GM21423 (cell line): ENCODE measurements around the gene CCDC91.
"Not testable (repeated sequence)": the region's sequence is repeated elsewhere in the genome, so short reads cannot be mapped to it uniquely, and the experiment has no call there.

ENCODE experiments used
- ATAC-seq: cut with Tn5 transposase; IDR thresholded peaks from one replicate; pipeline ENCODE4 v1.9.1; 2021; ENCODE audit warnings: mild to moderate bottlenecking, moderate library complexity; ENCODE audit not compliant: unreplicated experiment

CCDC91 gene

DNA sequence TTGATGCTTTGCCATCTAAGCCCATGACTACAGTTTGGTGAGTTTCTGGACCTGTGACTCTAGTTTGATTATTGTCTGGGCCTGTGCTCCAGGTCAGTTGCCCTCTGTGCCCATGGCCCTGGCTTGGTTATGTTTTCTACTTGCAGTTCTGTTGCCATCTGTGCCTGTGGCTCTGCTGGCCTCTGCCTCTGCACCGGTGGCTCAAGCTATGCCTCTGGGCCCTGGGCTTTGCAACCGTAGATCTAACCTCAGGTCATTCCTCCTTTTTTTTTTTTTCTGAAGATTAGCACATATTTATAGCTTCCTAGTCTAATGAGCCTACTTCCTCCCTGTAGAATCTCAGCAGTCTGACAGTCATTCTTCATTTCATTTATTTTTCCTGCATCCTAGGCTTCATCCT, 161.2 kb downstream of the CCDC91 start:
- ATAC-seq: no peak

DNA sequence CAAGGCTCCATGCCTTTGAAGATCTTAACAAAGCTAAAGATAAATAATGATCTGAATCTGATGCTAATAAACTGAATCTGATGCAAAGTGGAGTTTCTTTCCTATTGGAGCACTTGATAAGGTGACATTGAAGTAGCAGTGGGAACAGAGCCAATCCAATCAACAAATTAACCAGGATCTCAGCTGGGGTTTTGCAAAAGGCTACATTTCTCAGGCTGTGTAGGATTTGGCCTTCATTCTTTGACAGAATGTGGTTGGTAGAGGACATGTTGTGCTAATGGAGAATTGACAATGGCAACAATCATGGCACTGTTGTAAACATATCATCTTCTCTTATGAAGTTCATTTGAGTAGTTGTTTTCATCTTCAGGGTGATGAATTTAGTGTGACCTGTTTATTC, 164.9 kb downstream of the CCDC91 start:
- ATAC-seq: no peak

- ATAC-seq: no peak
Observed at GRCh38 chr12:28360253-28360652, 170.0 kb downstream of the CCDC91 start.

- no peak for ATAC-seq
Observed at GRCh38 chr12:28367326-28367725, 177.1 kb downstream of the CCDC91 start.

GRCh38 chr12:28367993-28368392, 177.7 kb downstream of the CCDC91 start:
- ATAC-seq: no peak

GRCh38 chr12:28369483-28369882, 179.2 kb downstream of the CCDC91 start:
- no peak for ATAC-seq

- ATAC-seq: no peak
Observed at GRCh38 chr12:28374556-28374955, 184.3 kb downstream of the CCDC91 start.

DNA sequence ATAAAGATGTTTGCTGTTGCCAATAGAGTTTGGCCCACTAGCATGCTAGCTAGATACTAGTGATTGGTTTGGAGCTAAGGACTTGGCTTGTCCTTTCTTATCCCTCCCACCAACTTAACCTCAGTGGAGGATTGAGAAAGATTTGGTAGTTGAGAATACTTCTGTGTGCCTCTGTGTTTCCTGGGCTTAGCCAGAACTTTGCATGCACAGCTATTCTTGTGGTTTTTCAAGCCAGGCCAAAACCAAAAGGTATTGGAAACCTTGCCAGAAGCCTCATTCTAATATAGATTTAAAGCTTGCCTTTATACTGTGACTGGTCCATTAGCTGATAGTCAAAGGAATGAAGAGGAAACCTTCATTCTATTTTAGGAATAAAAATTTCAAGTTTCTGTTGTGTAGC, 188.5 kb downstream of the CCDC91 start:
- ATAC-seq: no peak

DNA sequence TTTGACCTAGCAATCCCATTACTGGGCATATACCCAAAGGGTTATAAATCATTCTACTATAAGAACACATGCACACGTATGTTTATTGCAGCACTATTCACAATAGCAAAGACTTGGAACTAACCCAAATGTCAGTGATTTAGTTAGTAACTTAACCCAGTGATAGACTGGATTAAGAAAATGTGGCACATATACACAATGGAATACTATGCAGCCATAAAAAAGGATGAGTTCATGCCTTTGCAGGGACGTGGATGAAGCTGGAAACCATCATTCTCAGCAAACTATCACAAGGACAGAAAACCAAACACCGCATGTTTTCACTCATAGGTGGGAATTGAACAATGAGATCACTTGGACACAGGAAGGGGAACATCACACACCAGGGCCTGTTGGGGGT, 189.5 kb downstream of the CCDC91 start:
- ATAC-seq: not testable (repeated sequence)

GRCh38 chr12:28383368-28383767, 193.1 kb downstream of the CCDC91 start:
- ATAC-seq: no peak

- ATAC-seq: no peak
Observed at GRCh38 chr12:28388879-28389278, 198.6 kb downstream of the CCDC91 start.

DNA sequence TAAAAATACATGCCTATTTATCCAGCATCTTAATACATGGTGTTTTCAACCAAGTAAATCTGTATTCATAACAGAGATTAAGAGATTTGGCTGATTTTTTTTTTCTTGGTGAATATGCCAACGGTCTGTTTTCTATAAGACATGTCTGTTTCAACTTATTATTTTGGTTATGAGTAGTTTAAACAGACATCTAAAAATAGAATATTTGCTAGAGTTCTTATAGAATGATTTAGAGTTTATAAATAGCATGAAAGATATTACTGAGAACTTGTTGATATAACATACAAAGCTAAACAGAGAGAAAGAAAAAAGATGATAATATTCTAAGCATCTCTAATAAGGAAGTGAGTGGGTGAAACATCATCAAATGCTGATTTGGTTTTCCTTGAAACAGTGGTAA, 199.9 kb downstream of the CCDC91 start:
- ATAC-seq: no peak

DNA sequence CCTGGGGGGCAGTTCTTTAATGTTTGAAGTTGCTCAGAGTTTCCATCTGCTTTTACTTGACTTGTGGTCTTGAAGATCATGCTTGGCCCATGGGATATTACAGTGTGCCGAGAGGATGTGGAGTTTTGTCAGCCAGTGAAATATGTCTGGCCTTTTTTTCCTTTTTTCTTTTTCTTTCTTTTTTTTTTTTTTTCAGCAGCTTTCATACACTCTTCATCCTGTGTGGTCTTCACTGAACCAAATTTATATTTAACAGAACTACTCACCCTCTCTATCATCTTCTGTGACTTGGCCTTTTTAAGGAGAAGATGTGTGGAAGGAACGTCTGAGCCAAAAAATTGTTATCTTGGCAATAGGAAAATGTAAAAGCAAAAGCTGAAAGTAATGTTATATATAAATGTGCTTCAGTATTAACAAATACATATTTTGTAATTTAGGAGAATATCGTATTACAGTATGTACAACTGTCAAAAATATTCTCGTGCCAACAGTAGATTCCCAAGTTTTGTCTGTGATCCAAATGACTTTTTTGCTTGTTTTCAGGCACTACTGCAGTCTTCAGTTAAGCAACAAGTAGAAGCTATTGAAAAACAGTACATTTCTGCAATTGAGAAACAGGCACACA, 200.6 kb downstream of the CCDC91 start:
- ATAC-seq: no peak

DNA sequence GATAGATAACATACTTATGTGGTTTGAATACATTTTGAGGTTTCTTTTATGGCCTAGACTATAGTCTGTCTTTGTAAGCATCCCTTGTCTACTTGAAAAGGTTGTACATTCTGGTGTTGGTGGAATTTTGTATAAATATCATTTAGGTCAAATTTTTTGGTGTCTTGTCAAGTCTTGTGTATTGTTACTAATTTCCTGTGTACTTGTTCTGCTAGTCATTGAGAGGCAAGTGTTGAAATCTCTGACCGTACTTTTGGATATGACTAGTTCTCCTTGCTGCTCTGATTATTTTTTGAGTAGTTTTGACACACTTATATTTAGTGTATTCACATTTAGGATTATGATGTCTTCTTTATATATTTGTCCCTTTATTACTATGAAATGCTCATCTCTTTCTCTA, 219.6 kb downstream of the CCDC91 start:
- ATAC-seq: no peak

- ATAC-seq: no peak
Observed at GRCh38 chr12:28413460-28414109, 223.3 kb downstream of the CCDC91 start.

DNA sequence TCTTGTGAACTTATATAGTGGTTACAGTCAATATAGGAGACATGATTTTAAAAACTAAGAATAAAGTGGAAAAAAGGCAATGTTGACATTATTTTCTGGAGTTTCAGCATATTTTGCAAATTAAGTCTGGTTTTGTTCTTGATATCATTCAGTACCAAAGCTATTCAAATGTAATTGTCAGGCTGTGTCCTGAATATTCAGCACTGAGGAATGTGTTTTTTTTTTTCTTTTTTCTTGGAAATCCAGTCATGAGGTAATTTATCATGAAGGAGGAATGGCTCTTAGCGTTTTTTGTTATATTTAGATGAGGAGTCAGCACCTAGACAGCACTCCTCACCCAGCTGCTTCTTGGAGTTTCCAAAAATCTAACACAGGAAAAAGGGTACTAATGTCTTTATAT, 225.5 kb downstream of the CCDC91 start:
- no peak for ATAC-seq

DNA sequence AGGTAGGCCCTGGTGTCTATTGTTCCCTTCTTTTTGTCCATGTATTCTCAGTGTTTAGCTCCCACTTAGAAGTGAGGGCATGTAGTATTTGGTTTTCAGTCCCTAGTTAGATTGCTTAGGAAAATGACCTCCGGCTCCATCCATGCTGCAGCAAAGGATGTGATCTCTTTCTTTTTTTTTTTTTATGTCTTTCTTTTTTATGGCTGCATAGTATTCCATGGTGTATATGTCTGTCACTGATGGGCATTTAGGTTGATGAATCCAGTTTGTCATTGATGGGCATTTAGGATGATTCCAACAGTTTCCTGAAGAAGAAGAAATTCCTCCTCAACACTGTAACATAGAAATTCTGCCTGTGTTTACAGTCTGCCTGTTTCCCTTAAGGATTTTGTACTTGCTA, 231.1 kb downstream of the CCDC91 start:
- ATAC-seq: no peak

DNA sequence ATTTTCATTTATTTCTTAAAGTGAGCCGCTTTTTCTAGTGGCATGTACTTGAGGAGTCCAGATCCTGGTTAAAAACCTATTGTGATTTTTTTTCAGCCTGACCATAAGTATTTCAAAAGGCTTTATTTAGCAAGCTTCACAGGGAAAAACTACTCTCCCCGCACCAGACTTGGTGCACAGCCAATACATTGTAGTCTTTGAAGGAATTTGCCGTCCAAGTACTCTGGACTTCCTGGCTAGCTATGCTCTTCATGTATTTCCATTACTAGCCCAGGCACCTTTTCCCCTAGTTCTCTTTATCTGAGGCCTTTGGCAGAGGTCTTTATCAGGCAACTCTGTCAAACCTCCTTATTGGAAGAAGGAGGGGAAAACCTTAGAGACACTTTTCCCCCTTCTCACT, 234.7 kb downstream of the CCDC91 start:
- no peak for ATAC-seq

GRCh38 chr12:28425526-28425925, 235.3 kb downstream of the CCDC91 start:
- ATAC-seq: peak; percentile 76

- ATAC-seq: no peak
Observed at GRCh38 chr12:28427046-28427445, 236.8 kb downstream of the CCDC91 start.

GRCh38 chr12:28440081-28440608, 249.9 kb downstream of the CCDC91 start:
- ATAC-seq: no peak

DNA sequence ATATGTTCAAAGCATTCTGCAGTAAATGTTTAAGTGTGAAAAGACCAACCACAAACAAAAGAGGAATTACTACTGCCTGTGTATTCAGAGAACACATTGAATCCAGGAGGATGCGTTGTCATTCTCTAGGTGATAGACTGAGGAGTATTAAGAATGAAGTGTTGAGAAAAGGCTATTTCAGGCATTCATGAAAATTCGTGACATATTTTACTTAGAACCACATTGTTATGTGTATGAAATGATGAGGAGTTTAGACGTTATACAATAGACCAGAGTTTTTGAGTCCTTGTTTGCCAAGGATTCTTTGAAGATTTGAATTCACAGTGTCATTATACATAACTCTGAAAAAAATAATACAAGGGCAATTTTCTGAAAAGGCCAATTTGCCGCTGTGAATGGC, 251.8 kb downstream of the CCDC91 start:
- no peak for ATAC-seq

- ATAC-seq: no peak
Observed at GRCh38 chr12:28443337-28443736, 253.1 kb downstream of the CCDC91 start.
